Stimulated activated CD8-positive, alpha-beta memory T cell treated with anti-CD3 and anti-CD28 coated beads, Interleukin-4, amount 100 ng/mL, for 1 hour (primary cell): Measurements from ENCODE around the gene GATB.

ENCODE experiments used
- DNase-seq, 2 donors: peaks; one replicate each; pipeline ENCODE4 v3.0.0-alpha.2; 2020; ENCODE audit warnings: low read depth in 2 of 2, low spot score in 1 of 2

Gene GATB

GRCh38 chr4:151675411-151675971 lies 85.3 kb downstream of the GATB start:
- no peak for DNase-seq

GRCh38 chr4:151674804-151675391 lies 85.9 kb downstream of the GATB start:
- no peak for DNase-seq

DNA sequence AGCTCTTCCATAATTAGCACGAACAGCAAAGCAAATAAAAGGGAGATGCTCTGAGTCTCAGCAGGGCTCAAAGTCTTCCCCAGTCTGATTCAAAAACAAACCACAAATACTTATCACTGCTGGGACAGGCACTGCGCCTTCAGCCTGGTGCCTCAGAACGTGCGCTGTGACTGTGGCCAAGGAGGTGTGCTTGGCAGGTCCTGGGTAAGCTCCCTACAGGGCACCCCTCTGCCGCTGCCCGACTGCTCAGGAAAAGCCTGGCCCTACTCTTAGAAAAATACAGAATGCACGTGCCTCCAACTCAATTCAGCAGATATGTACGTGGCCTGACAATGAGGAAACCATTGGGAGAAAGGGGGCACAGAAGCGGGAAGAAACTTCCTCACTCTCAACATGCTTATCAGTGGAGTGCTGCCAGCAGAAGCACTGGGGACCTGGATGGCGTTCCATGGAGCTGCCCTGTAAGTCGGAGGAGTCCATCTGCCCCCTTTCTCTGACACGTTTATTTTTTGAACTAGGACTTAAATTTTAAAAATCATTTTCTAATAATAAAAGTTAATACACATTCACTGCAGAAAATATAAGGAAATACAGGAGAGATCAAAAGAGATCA lies 86.8 kb downstream of the GATB start:
- no peak for DNase-seq

DNA sequence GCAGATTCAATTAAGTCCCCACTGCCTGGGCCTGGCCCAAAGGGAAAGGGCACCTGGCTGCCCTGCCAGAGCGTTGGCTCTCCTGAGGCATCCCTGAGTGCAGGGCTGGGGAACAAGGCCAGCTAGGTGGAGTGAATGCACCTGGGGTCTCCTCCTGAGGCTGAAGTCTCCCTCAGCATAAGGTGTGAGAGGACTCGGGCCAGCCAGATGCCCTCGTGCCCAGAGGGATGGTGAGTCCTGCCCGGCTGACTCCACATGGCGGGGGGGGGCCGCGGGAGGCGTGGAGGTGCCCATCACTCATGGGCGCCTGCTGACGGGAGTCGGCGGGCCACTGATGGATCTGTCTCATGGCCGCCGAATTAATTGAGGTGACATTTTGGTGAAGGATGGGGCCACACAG lies 87.8 kb downstream of the GATB start:
- no peak for DNase-seq

GRCh38 chr4:151671541-151672059 lies 89.2 kb downstream of the GATB start:
- no peak for DNase-seq

GRCh38 chr4:151670843-151671242 lies 90.0 kb downstream of the GATB start:
- DNase-seq: no peak

DNA sequence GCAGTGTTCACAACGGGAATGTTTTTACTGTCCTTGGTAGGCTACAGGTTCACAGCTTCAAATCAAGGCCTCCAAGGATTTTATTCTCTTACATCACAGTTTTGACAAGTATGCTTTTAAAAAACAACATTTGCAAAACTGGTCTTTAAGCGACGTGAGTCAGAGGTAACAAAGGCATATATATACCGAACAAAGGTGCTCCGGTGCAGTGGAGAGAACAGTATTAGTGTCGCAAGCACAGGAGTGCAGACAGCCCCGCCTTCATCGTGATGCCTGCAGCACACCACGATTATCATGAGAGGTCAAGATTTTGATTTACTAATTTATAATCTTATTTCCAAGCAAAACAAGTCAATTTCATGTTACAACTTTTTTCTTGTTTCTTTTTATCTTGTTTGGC lies 90.8 kb downstream of the GATB start:
- DNase-seq: no peak

- DNase-seq: no peak
Measured at GRCh38 chr4:151668689-151669402, 92.0 kb downstream of the GATB start.

- DNase-seq: no peak
Measured at GRCh38 chr4:151667666-151668065, 93.1 kb downstream of the GATB start.

DNA sequence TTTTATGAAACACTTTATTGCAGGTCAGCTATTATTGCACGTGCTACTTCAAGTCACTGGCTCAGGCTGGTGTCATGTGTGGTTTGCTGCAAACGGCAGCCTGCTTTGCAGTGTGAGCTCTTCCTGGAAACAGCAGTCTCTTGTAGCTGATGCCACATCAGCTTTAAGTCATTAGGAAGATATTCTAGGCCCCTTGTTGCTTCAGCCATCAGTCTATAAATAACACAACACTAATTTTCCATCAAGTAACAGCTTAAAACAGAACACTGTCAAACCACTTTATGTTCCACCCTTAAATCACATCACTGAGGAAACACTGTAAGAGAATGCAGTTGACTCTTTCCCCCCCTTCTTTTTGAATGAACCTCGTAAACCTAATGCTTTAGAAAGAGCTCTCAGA lies 93.8 kb downstream of the GATB start:
- DNase-seq: no peak

DNA sequence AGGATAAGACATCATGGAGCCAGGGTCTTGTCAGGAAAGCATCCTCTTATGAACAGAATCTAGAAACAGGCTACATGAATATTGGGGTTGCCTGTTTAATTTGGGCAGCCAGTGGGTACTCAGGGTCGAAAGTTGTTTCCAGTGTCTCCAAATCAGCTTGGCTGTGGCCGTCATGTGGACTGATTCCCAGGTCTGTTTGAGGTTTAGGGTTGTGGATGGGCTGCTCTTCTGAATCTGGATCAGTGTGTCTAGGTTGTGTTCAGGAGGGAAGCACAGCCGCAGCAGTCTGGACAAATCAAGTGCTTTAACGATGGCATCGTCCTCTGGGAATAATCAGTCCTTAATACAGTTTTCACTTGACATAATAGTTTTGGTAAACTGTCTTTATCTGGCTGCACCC lies 94.3 kb downstream of the GATB start:
- no peak for DNase-seq

- no peak for DNase-seq
Measured at GRCh38 chr4:151665785-151666127, 95.1 kb downstream of the GATB start.

DNA sequence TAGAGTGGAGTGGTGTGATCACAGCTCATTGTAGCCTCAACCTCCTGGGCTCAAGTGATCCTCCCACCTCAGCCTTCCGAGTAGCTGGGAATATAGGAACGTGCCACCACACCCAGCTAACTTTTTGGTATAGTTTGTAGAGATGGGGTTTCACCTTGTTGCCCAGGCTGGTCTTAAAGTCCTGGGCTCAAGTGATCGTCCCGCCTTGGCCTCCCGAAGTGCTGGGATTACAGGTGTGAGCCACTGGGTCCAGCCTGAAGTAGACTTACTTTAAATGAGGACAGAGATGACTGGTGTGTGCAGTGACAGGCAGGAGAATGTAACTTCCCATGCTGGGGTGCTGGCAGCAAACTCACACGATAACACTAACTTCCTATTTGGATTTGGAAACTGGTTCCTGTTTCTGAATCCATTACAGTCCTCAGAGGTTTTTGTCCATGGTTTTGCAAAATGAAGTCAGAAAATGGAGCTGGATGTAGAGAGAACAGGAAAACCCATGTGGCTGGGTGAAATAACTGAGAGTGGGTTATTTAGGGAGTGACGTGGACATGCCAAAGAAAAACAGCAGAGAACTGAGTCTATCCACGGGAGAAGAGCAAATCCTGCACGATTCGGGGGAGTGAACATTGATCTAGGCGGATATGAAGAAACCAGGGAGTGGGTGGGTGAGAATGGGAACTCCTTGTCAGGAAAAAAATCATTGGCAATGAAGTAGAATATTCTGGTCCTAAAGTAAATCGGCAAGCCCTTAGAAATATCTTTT lies 95.6 kb downstream of the GATB start:
- no peak for DNase-seq

- no peak for DNase-seq
Measured at GRCh38 chr4:151664289-151664688, 96.5 kb downstream of the GATB start.

DNA sequence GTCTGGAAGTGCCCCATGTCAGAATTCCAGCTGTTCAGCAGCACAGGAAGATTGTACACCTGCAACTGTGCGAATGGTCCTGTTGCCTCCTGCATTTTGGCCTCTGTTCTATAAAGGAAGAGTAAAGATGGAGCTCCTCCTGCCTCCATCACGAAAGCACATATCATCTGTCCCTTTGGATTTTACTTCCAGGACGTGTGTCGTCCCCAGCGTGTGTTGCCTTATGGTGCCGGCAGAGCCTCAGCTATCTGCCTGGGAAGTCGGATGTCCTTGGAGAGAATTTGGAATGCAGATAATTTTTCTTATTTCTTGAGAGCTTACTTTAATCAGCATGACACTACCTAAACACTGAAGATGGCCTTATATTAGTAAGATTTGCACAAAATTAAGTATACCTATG lies 97.7 kb downstream of the GATB start:
- no peak for DNase-seq

GRCh38 chr4:151661873-151662272 lies 98.9 kb downstream of the GATB start:
- DNase-seq: no peak

- no peak for DNase-seq
Measured at GRCh38 chr4:151660676-151661075, 100.1 kb downstream of the GATB start.

GRCh38 chr4:151659601-151660364 lies 101.0 kb downstream of the GATB start:
- DNase-seq: no peak

DNA sequence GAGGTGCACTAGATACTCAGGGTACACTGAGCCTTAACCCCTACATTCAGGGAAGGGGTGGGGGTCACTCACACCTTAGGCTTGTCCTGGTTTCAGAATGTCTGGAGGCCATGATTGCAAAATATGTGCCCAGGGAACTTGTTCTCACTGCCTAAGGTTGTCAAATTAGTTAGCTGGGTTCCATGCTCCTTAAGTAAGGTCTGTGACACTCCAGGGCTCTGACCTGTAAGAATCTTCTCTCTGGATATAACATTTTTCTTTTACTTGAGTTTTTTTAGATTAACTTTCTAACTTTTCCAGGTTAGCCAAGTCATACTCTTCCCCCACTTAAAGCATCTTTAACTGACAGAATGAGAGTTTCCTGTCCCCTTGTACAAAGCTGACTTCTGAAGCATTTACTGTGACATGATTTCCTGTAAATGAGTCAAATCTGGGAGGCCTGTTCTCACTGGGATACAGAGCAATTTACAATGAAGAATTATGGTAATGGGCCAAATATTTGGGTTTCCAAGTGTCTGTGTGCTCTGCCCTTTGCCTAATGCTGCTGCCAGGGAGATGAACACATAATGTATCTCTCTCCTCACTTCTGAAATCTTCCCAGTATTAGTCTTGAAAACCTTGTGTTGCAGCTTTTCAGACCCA lies 101.7 kb downstream of the GATB start:
- no peak for DNase-seq

DNA sequence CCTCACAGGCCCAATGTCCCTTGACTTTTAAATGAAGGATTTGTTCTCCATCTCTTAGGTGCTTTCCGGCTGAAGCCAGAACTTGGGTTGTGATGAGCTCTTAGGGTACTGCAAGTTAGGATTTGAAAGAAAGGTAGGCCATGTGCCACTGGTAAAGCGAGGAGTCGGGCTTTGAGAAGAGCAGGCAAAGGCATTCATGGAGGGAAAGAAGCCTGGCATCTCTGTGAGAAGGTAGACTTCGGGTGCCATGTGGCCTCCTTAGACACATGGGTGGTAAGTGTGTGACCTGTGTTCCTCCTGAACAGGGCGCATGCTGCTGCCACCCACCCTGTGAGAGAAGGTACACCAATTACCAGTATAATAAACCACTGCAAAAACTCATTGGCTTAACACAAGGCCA lies 102.9 kb downstream of the GATB start:
- DNase-seq: no peak
